ENCODE results near the gene DALRD3. TPM values are rescaled to one million over a fixed set of nuclear protein-coding genes. Genes with fewer than 3 reads are reported as not detected.

The DALRD3 gene
- total RNA-seq, 1 donor from 2014 or later = 19.0 TPM

DNA sequence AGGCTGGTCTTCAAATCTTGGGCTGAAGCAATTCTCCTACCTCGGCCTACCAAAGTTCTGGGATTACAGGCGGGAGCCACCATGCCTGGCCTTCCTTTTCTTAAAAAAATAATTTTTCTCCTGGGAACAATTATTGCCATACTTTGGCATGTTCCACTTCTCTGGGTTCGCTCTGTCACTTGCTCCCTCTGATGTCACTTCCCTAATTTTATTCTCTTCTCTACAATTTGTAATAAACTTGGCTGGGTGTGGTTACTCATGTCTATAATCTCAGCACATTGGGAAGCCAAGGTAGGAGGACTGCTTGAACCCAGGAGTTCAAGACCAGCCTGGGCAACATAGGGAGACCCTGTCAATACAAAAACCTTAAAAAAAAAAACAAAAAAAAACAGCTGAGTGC lies 16.9 kb upstream of the DALRD3 start:
- H3K36me3 ChIP-seq = peaks cover 87% of the 10 kb centered on the region
- ATAC-seq = peak; percentile 65
- intact Hi-C loops (cut with DNase I) = no loop called here

DNA sequence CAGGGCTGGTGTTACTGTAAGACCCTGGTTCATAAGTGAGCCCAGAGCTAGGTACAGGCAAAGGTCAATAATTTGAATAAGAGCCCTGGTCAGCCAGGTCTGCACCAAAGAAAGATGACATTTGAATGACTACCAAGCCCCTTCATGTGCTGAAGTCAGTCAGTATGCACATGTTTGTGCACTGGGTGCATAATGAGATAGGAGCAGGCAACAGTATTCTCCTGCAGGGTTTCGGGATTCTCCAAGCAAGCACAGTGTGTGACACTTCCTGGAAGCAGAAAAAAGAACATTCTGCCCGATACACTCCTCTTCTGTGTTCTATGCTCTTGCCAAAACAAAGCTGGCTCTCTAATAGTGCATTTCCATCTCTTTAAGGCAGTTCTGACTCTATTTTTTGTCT lies 16.3 kb upstream of the DALRD3 start:
- ATAC-seq (no peak), DNase-seq (no peak)
- peaks cover 89% of the 10 kb centered on the region for H3K36me3 ChIP-seq
- H3K27ac ChIP-seq = no peak overlapping the region
- no peak overlapping the region for H3K4me3 ChIP-seq
- no peaks in the 10 kb centered on the region for H3K27me3 ChIP-seq
- no peaks in the 10 kb centered on the region for H3K9me3 ChIP-seq
- intact Hi-C loops (cut with DNase I) = no loop called here
- TF ChIP-seq, protein P1, sequence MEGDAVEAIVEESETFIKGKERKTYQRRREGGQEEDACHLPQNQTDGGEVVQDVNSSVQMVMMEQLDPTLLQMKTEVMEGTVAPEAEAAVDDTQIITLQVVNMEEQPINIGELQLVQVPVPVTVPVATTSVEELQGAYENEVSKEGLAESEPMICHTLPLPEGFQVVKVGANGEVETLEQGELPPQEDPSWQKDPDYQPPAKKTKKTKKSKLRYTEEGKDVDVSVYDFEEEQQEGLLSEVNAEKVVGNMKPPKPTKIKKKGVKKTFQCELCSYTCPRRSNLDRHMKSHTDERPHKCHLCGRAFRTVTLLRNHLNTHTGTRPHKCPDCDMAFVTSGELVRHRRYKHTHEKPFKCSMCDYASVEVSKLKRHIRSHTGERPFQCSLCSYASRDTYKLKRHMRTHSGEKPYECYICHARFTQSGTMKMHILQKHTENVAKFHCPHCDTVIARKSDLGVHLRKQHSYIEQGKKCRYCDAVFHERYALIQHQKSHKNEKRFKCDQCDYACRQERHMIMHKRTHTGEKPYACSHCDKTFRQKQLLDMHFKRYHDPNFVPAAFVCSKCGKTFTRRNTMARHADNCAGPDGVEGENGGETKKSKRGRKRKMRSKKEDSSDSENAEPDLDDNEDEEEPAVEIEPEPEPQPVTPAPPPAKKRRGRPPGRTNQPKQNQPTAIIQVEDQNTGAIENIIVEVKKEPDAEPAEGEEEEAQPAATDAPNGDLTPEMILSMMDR (IDR thresholded peaks at IDR 0.05) = no peak
- H3K4me1 ChIP-seq = no peaks in the 10 kb centered on the region

More for the DNA sequence above, 16.9 kb upstream of the DALRD3 start:
- Histone ChIP-seq H3K4me3 (no peak overlapping the region), H3K9me3 (no peaks in the 10 kb centered on the region), H3K4me1 (no peaks in the 10 kb centered on the region), H3K27ac (no peak overlapping the region), H3K27me3 (no peaks in the 10 kb centered on the region)
- DNase-seq = no peak
- TF ChIP-seq, protein P1 (IDR thresholded peaks at IDR 0.05) = no peak

DNA sequence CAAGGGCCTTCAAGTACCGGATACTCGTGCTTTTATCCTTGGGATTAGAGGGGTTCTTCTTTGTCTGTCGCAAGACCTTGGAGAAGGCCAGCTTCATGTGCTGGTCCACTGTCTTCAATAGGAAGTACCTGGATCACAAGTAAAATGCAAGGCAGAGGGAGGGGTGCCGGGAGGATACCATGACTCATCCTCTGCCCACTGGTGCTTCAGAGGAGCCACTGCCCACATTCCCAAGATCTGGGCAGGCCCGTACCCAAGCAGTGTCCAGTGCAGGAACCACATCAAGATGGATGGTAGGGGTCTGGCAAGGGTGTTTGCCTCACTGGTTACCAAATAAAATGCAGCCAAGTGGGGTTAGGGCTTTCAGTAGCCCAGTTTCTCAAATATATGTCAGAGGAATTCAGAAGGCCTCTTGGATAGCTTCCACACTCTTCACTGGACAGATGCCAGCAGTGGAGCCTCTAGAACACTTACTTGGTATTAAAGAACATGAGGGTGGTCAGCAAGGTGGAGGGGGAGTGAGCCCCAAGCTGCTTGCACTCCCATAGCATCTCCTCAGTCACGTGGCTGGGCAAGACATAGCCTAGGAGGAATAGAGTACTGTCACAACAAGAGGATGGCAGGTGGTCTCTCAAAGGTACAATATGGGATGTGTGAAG lies 14.4 kb upstream of the DALRD3 start:
- H3K27ac ChIP-seq = no peak overlapping the region
- no peaks in the 10 kb centered on the region for H3K27me3 ChIP-seq
- H3K9me3 ChIP-seq = no peaks in the 10 kb centered on the region
- DNase-seq (no peak), ATAC-seq (no peak)
- H3K36me3 ChIP-seq = peaks cover 71% of the 10 kb centered on the region
- TF ChIP-seq, protein P1 (IDR thresholded peaks at IDR 0.05) = no peak
- intact Hi-C loops (cut with DNase I) = no loop called here
- no peak overlapping the region for H3K4me3 ChIP-seq
- H3K4me1 ChIP-seq = peaks cover 11% of the 10 kb centered on the region

DNA sequence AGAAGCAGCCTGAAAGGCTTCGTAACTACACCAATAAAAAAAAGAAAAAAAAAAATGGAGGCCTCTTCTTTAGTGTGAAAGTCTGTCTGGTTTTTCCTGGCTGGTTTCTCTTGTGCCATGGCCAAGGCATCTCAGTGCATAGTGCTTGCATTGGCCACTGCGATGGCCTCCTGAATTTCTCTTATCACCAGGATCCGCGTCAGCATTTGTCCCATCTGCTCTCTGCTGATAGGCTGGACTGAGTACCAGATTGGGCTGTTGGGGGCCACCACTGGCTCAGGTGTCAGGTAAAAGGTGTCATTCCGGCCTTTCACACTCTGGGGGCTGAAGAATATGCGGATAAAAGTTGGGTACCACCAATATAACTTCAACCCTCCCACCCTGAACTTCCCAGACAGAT lies 11.9 kb upstream of the DALRD3 start:
- peaks cover 72% of the 10 kb centered on the region for H3K36me3 ChIP-seq
- TF ChIP-seq, protein P1 (IDR thresholded peaks at IDR 0.05) = no peak
- H3K27me3 ChIP-seq = no peaks in the 10 kb centered on the region
- intact Hi-C loops (cut with DNase I) = no loop called here
- no peak for ATAC-seq
- no peak for DNase-seq
- H3K4me3 ChIP-seq = no peak overlapping the region
- H3K27ac ChIP-seq = no peak overlapping the region
- peaks cover 11% of the 10 kb centered on the region for H3K4me1 ChIP-seq
- H3K9me3 ChIP-seq = no peaks in the 10 kb centered on the region

DNA sequence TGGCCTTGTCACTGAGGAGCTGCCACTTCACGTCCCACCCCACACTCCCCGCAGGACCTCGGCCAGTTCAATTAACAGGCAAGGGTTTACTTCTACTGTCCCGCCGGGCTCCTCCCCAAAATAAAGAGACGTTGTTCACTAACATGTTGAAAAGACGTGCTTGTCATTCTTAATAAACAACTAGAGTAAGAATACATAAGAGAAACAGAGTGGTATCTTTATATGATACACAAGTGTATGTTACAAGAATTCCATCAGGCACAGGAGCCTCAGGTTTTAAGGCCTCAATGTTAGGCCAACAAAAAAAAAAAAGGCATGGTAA lies 11.1 kb upstream of the DALRD3 start:
- intact Hi-C loops (cut with DNase I) = no loop called here
- Histone ChIP-seq H3K27me3 (no peaks in the 10 kb centered on the region), H3K36me3 (peaks cover 73% of the 10 kb centered on the region), H3K4me3 (peak overlapping the region; percentile 80), H3K9me3 (no peaks in the 10 kb centered on the region), H3K27ac (peak overlapping the region; percentile 93), H3K4me1 (peaks cover 11% of the 10 kb centered on the region)
- DNase-seq (no peak), ATAC-seq (no peak)
- TF ChIP-seq, protein P1 (IDR thresholded peaks at IDR 0.05) = no peak
